AG10803 (cell line): ENCODE data around the gene RAB31.

ENCODE experiments used
- DNase-seq: peaks from one replicate; pipeline ENCODE4 v3.0.0; 2010; ENCODE audit warnings: low read depth
- H3K4me3 ChIP-seq: 2 replicates; pipeline ENCODE4 v1.5.1; 2011; ENCODE audit warnings: mild to moderate bottlenecking, low read length, control low read depth
- TF ChIP-seq, protein P1 (sequence below): conservative IDR thresholded peaks from 2 replicates; pipeline ENCODE4 v1.5.1; 2011; ENCODE audit warnings: mild to moderate bottlenecking, low read length, control low read depth, inconsistent platforms

The RAB31 gene

GRCh38 chr18:9910661-9911060 is 202.6 kb downstream of the RAB31 start:
- no peak for DNase-seq
- TF ChIP-seq, protein P1, sequence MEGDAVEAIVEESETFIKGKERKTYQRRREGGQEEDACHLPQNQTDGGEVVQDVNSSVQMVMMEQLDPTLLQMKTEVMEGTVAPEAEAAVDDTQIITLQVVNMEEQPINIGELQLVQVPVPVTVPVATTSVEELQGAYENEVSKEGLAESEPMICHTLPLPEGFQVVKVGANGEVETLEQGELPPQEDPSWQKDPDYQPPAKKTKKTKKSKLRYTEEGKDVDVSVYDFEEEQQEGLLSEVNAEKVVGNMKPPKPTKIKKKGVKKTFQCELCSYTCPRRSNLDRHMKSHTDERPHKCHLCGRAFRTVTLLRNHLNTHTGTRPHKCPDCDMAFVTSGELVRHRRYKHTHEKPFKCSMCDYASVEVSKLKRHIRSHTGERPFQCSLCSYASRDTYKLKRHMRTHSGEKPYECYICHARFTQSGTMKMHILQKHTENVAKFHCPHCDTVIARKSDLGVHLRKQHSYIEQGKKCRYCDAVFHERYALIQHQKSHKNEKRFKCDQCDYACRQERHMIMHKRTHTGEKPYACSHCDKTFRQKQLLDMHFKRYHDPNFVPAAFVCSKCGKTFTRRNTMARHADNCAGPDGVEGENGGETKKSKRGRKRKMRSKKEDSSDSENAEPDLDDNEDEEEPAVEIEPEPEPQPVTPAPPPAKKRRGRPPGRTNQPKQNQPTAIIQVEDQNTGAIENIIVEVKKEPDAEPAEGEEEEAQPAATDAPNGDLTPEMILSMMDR: no peak
- no peak overlapping the region for H3K4me3 ChIP-seq

- TF ChIP-seq, protein P1: no peak
- no peak overlapping the region for H3K4me3 ChIP-seq
- no peak for DNase-seq
Measured at GRCh38 chr18:9911226-9911625, 203.1 kb downstream of the RAB31 start.
